GM21381 (cell line): Measurements from ENCODE around the gene CCDC107.
"Not testable (repeated sequence)": the region's sequence is repeated elsewhere in the genome, so short reads cannot be mapped to it uniquely, and the experiment has no call there.

ENCODE experiments used
- ATAC-seq: cut with Tn5 transposase; IDR thresholded peaks from one replicate; pipeline ENCODE4 v1.9.1; 2021; ENCODE audit warnings: mild to moderate bottlenecking, moderate library complexity; ENCODE audit not compliant: unreplicated experiment

Gene CCDC107, protein sequence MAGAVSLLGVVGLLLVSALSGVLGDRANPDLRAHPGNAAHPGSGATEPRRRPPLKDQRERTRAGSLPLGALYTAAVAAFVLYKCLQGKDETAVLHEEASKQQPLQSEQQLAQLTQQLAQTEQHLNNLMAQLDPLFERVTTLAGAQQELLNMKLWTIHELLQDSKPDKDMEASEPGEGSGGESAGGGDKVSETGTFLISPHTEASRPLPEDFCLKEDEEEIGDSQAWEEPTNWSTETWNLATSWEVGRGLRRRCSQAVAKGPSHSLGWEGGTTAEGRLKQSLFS

DNA sequence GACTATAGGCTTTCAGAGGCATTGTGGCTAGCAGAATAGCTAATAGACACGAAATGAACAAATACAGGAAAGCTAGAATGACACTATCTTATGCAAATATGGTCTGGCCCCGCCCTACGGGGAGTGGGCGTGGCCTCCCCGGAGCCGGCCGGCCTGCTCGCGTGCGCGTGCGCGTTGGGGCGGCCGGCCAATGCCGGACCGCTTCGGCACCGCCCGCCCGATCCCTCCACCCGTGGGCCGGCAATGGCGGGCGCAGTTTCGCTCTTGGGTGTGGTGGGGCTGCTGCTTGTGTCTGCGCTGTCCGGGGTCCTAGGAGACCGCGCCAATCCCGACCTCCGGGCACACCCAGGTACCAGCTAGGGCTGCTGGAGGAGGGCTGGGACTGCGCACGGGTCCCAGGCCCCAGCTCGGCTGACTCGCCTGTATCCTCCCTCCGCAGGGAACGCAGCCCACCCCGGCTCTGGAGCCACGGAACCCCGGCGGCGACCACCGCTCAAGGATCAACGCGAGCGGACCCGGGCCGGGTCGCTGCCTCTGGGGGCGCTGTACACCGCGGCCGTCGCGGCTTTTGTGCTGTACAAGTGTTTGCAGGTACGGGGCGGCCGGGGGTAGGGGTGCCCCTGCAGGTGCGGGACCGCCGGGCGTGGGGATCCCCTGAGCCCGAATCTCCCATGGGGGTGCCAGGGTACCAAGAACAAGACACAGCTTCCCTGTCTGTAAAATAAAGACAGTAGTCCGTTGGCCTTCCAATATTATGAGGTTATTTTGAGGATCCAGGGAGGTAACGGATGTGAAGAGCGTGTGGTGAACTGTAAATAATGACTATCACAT lies at the start of gene CCDC107:
Gene CCDC107, plus strand, starts transcription at position 156 of the 831 bp plus-strand sequence. Its CDS starts 88 bp downstream, at position 244.
- ATAC-seq = peak; percentile 58

DNA sequence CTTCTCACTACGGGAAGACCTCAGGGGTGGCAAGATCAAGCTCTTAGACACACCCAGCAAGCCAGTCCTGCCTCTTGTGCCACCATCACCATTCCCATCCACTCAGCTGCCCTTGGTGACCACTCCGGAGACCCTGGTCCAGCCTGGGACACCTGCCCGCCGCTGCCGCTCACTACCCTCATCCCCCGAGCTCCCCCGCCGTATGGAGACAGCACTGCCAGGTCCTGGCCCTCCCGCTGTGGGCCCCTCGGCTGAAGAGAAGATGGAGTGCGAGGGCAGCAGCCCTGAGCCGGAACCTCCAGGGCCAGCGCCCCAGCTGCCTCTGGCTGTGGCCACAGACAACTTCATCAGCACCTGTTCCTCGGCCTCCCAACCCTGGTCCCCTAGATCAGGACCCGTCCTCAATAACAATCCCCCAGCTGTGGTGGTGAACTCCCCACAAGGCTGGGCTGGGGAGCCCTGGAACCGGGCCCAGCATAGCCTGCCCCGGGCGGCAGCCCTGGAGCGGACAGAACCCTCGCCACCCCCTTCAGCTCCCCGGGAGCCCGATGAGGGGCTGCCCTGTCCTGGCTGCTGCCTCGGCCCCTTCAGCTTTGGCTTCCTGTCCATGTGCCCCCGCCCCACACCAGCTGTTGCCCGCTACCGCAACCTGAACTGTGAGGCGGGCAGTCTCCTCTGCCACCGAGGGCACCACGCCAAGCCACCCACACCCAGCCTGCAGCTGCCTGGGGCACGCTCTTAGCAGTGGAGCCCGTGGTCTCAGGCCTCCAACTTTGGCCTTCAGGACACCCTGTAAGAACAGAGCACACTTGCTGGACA lies 48.9 kb upstream of the CCDC107 start:
- ATAC-seq = no peak

DNA sequence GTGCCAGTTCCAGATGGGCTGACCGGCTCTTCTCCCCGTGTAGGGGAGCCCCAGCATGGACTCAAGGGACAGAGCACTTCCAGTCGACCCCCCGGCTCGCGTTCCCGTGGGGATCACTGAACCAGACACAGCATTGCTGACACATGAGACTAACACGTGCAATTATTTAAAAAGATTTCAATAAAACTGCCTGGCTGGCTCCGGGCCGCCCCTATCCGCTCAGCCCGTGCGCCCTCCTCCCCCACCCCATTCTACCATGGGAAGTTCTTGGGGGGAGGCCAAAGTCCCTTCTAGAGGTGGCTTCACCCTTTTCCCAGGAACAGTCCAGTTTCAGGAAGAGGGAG lies 48.3 kb upstream of the CCDC107 start:
- no peak for ATAC-seq

DNA sequence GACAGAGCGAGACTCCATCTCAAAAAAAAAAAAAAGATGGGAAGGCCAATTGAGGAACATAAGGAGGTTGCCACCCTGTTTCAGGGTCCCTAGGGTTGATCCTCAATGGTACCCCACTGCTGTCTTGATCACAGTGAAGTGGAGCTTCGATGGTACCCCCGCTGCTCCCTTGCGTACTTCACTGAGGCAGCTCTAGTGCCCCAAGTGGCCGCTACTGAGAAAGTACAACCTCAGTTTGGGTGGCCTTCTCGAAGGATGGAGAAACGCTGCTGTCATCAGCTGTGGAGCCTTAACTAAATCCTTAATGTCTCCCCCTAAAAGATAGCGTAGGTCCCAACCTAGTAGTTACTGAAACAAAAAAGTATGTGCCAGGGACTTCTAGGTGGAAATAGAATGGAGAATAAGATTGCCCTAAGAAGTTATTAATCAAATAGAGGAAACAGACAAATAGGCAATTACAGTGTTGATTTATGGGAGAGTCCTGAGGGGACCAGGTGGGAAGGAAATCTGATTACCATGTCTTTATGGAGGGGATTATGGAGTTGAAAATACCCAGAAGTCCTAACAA lies 46.8 kb upstream of the CCDC107 start:
- no peak for ATAC-seq

DNA sequence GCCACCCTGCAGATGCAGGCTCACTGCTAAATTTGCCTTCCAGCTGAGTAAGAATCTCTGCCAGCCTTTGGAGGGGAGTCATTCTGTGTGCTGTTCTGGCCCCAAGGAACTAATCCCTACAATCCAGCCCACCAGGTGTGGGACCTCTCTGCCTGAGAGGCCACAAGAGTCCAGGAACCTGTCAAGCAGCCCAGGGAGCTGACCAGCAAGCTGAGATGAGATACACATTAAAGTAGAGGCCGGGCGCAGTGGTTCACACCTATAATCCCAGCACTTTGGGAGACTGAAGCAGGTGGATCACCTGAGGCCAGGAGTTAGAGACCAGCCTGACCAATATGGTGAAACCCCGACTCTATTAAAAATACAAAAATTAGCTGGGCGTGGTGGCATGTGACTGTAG lies 46.0 kb upstream of the CCDC107 start:
- not testable (repeated sequence) for ATAC-seq

DNA sequence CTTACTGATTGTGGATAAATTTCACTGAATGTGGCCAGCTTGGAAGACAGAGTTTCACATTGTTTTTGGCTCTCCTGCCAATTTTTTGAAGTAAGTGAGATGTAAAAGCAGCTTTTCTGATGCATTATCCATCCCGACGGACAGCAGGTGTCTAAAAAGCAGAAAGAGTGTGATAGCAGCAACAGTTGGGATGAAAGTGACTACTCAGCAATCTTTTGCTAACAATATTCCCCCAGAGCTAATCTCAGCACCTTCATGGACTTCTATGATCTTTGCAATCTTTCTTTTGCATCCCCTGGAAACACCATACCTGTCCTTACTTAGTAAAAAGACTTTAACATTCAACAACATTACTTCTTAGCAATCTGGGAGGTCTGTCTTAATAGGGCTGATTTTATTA lies 45.2 kb upstream of the CCDC107 start:
- ATAC-seq = no peak

DNA sequence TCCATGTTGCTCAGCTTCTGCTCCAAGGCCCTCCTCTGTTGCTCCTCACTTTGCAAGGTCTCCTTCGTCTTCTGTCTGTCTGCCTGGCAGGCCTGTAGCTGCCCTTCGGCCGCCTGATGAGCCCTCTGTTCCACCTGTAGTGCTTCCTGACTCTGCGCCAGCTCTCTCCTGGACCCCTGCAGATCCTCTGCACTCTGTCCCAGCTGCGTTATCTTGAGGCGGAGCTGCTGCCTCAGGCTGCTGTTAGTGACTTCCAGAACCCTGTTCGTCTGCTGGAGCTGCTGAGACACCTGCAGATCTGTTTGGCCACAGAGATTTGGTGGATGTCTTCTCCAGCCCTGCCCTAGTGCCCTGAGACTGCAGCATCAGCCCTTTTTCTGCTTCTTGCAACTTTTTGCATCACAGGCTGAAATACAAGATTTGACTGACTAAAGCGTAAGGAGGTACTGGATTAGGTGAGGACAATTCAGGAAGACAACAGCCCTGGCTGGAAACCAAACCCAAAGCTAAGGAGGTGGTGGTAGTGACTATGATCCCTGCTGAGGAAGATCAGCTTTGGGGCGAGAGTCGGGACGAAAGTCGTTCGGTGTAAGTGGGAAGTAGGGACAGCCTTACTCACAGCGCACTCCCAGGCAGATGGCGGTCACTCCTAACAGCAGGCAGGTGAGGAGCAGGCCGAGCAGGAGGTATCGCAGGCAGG lies 42.0 kb upstream of the CCDC107 start:
- no peak for ATAC-seq

DNA sequence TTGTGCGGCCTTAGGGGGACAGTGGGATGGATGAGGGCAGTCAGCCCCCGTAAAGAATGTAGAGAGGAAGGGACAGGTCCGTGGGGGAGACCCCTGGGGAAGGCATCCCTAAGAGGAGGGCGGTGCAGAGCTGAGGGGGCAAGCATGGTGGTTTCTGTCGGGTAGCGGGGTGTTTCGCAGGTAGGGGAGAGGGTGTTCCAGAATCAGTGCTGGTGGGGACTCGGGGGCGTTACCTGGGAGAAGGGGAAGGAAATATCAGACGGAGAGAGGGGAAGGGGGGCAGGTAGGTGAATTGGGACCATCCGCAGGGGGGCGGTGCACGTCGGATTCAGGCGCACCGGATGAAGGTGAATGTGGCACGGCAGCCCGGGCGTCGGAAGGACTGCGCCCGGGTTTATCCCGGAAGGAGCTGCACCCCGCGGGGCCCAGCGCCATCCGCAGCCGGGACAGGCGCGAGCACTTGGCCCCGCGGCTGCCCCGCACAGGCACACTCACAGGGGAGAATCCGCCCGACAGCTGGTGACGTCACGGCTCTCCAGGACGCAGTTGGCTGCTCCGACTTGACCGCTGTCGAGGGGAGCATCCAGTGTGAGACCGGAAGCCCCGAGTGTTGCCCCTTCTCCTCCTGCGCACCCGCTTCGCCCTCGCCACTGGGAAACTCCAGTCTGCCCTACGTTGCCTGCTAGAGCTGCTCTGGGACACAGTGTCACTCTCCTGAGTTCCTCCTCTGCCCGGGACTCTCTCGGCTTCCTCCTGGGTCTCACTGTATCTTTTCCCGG lies 41.2 kb upstream of the CCDC107 start:
- peak; percentile 39 for ATAC-seq

DNA sequence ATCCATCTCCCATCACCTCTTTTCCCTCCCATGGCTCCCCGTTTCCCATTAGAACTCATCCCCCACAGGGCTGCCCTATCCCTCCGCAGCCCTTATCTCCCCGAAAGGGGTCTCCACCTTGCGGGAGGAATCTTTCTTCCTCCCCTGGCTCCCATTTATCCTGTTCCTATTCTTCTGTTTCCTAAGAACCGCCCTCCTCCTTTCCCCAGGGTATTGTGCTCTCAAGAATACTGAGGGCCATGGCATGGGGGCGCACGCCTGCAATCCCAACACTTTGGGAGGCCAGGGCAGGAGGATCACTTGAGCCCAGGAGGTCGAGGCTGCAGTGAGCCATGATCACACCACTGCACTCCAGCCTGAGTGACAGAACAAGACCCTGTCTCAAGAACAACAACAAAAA lies 40.5 kb upstream of the CCDC107 start:
- ATAC-seq = no peak

DNA sequence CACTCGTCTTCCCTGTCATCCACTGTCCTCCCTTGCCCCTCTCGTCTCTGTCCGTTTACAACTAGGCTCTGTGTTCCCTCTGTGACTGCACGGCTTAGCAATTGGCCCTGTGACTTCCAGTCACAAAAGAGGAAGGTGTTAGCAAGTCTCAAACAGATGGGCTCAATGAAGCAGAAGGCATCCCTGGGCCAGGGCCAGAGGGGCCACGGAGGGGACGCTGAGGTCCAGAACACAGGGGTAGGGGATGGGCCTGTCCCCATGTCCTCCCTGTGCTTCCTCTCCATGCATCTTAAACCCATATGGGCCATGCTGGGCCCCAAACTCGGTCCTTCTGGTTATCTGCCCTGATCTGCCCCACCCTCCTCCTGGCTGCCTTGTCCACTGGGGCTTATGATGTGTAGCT lies 39.8 kb upstream of the CCDC107 start, which contains the start of gene CD72:
Gene CD72, minus strand, starts transcription at position 89 of the 403 bp plus-strand sequence. CDS start 110 bp downstream, outside the sequence.
- no peak for ATAC-seq

DNA sequence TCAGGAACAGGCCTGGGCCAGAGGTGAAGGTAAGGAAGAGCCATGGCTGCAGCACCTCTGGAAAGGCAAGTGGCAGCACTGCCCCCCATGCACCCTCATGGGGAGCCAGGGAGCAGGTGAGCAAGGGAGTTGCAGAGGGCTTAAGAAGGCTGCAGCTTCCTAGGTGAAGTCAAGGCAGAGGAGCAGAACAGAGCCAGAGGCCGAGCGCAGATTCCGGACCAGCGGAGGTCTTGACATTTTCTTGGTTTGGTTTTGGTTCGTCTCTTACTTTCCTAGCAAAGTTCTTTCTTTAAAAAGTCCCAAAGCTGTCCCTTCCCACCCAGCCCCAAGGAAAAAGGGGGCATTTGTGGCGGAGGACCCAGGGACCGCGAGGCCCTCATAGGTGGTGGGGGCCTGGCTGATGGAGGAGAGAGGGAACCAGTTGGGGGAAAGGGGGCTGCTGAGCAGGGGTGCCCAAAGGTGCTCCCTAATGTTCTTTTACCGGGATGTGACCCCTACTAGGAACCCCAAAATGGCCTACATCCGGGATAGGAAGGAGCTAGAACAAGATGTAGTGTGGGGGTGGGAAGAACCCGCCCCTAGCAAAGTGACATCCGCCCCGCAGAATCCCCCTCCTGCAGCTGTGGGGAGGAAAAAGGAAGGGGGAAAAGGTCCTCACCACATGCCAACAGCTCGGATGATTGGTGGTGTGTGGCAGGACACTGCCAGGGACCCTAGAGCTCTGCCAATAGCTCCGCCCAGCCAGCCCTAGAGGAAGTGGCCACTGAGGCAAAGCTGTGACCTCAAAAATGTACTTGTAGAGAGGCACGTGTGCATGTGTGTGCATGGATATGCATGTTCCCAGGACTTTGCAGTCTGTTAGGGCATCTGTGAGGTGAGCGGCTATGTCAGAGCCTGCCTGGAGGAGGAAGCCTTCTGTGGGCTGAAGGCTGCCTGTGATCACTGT lies 39.0 kb upstream of the CCDC107 start:
- peak; percentile 40 for ATAC-seq

DNA sequence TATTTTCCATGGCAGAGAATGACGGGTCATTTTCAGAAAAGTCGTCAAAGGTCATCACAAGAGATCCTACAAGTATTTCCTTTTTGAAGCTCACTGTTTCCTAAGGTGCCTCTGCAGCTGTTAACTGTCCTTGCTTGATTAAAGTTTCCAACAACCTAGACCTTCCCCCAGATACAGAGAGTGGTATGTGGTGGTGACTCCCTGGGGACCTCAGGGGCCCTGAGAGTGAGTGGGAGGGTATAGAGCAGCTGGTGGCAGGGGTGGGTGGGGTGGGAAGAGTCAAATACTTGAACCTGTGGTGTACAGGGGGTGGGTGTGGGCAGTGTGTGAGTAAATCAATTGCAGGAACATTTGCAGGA lies 38.3 kb upstream of the CCDC107 start:
- ATAC-seq = peak; percentile 45

DNA sequence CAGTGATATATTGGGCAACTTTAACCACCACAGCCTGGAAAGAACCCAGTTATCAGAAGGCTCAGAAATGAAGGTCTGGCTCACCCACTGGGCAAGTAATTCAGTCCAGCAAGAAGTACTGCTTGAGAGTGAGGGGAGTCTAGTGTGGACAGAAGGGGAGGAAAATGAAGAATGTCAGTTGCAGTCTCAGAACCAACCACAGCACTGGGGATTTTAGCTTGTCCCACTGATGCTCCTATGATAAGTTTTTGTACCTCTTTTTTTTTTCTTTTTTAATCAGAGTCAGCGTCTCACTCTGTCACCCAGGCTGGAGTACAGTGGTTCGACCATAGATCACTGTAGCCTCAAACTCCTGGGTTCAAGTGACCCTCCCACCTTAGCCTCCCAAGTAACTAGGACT lies 30.5 kb upstream of the CCDC107 start:
- ATAC-seq = no peak

DNA sequence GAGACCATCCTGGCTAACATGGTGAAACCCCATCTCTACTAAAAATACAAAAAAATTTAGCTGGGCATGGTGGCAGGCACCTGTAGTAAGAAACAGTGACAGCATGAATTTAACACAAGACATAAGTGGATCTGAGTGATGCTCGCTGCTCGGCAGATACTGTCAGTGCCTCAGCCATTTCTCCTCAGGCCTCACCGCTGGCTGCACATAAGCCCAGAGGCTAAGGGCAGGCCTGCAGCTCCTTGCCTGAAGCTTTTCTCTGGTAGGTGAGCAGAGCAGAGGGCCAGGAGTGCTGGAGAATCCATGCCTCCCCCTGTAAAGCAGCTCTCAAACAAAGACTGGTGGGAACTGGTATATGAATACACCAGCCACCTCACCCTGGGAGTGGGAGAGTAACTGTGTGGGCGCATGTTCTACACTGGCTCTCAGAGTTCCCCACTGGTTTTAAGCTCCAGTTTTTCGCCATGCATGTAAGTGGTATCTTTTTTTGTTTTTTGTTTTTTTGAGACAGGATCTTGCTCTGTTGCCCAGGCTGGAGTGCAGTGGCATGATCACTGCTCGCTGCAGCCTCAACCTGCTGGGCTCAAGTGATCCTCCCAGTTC lies 29.6 kb upstream of the CCDC107 start:
- no peak for ATAC-seq

DNA sequence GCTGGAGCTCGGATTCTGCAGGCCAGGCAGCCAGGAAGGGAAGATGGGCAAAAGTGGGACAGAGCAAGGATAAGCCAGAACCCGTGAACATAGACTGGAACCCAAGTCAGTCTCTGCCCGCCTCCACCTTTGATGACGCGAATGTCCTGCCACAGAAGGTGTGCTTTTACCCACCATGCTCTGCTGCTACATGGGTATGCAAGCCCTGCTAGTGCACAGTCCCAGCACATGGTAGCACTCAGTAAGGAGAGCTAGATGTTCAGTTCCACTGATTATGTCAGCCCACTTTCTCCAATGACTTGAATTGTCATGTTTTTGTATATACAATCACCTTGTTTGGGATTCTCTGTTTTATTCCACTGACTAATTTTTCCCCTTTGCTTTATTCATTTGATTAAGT lies 28.5 kb upstream of the CCDC107 start:
- no peak for ATAC-seq

DNA sequence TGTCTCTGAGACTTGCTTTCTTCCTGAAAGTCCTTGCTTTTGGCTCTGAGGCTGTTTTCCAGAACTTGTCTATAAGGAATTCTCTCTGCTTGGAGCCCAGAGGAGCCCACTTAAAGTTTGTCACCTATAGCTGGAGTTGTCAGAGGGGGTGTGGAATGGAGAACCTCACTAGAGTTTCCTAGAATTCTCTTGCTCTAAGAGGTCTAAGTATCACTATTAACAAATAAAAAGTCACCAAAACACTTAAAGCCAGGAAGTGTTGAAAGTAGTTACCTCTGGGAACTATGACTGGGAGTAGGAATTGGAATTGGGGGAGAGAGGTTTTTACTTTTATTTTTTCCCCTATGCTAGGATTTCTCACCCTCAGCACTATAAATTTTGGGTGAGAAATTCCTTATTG lies 22.4 kb upstream of the CCDC107 start:
- ATAC-seq = no peak

DNA sequence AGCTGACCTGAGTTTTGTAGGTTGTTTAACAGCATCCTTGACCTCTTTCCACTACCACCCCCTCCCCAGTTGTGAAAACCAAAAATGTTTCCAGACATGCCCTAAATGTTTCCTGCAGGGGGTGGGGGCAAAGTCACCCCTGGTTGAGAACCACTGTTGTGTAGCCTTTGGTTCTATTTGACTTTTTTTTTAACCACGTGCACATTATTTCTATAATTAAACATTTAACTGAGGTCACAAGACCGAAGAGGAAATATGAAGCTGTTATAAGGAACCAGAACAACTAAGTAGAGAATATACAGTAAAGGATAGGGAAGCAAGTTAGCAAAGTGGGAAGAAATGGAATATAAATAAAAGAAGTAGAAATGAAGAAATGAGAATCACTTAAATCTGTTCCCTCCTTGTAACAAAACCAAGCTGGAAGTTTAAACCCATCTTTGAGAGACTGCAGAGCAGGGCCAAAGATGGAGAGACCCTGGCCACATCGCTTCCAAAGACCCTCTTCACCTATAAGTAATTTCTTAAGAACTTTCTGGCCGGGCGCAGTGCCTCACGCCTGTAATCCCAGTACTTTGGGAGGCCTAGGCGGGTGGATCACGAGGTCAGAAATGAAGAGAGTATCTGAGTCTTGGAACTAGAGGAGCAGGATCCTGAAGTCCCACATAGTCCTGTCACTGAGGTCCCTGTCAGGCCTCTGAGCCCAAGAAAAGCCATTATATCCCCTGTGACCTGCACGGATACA lies 21.8 kb upstream of the CCDC107 start:
- no peak for ATAC-seq

DNA sequence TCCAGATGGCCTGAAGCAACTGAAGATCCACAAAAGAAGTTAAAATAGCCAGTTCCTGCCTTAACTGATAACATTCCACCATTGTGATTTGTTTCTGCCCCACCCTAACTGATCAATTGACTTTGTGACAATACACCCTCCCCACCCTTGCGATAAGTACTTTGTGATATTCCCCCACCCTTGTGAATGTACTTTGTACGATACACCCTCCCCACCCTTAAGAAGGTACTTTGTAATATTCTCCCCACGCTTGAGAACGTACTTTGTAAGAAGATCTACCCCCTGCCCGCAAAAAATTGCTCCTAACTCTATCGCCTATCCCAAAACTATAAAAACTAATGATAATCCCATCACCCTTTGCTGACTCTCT lies 21.2 kb upstream of the CCDC107 start:
- not testable (repeated sequence) for ATAC-seq
